Middle frontal gyrus (tissue), 1 donor: ENCODE data around the gene PIP4K2B.

Experiments used
- DNase-seq: peaks from one replicate; pipeline ENCODE4 v3.0.0-alpha.2; 2015; ENCODE audit warnings: low spot score; ENCODE audit errors: extremely low spot score

The PIP4K2B gene

GRCh38 chr17:38779965-38780752, 19.2 kb downstream of the PIP4K2B start:
- DNase-seq, result no peak

GRCh38 chr17:38777641-38778250, 21.6 kb downstream of the PIP4K2B start:
- no peak for DNase-seq

GRCh38 chr17:38773258-38773657, 26.1 kb downstream of the PIP4K2B start:
- DNase-seq, result no peak

- no peak for DNase-seq
Observed at GRCh38 chr17:38768417-38768816, 30.9 kb downstream of the PIP4K2B start.

- no peak for DNase-seq
Observed at GRCh38 chr17:38766341-38766740, 33.0 kb downstream of the PIP4K2B start.

GRCh38 chr17:38762231-38762630, 37.1 kb downstream of the PIP4K2B start:
- no peak for DNase-seq

GRCh38 chr17:38761612-38762011, 37.7 kb downstream of the PIP4K2B start:
- DNase-seq, result no peak

GRCh38 chr17:38753071-38753506, 46.3 kb downstream of the PIP4K2B start:
- DNase-seq, result no peak

GRCh38 chr17:38752308-38753070, 46.9 kb downstream of the PIP4K2B start, which contains the start of gene PSMB3:
Gene PSMB3, plus strand, starts transcription at chr17:38752741. Its CDS starts 86 bp downstream, at chr17:38752827.
- DNase-seq, result peak; percentile 99

GRCh38 chr17:38751808-38752307, 47.5 kb downstream of the PIP4K2B start:
- peak; percentile 73 for DNase-seq

GRCh38 chr17:38751144-38751807, 48.1 kb downstream of the PIP4K2B start:
- no peak for DNase-seq

- no peak for DNase-seq
Observed at GRCh38 chr17:38750312-38751121, 48.8 kb downstream of the PIP4K2B start.

- no peak for DNase-seq
Observed at GRCh38 chr17:38750044-38750311, 49.4 kb downstream of the PIP4K2B start.

GRCh38 chr17:38749223-38750043, 49.9 kb downstream of the PIP4K2B start:
- no peak for DNase-seq

GRCh38 chr17:38748892-38749222, 50.5 kb downstream of the PIP4K2B start:
- no peak for DNase-seq

GRCh38 chr17:38748149-38748891, 51.0 kb downstream of the PIP4K2B start, which contains the start of gene PCGF2:
Gene PCGF2, minus strand, starts transcription at chr17:38748336. Its CDS starts 7,934 bp downstream, at chr17:38740402.
- DNase-seq, result no peak

GRCh38 chr17:38747463-38748148, 51.8 kb downstream of the PIP4K2B start:
- DNase-seq, result no peak

- no peak for DNase-seq
Observed at GRCh38 chr17:38746849-38747462, 52.4 kb downstream of the PIP4K2B start.
